GM19099 (cell line): ENCODE results near the gene MICA.

Source experiments
- POLR2A ChIP-seq: IDR thresholded peaks from 3 replicates; pipeline ENCODE4 v1.6.1; 2011; ENCODE audit warnings: low read depth; ENCODE audit not compliant: insufficient read length; ENCODE audit errors: extremely low read depth

Gene MICA

GRCh38 chr6:31375699-31376098 lies 27.7 kb upstream of the MICA start:
- no peak for TF ChIP-seq POLR2A

GRCh38 chr6:31377029-31377428 lies 26.4 kb upstream of the MICA start:
- TF ChIP-seq POLR2A: no peak

DNA sequence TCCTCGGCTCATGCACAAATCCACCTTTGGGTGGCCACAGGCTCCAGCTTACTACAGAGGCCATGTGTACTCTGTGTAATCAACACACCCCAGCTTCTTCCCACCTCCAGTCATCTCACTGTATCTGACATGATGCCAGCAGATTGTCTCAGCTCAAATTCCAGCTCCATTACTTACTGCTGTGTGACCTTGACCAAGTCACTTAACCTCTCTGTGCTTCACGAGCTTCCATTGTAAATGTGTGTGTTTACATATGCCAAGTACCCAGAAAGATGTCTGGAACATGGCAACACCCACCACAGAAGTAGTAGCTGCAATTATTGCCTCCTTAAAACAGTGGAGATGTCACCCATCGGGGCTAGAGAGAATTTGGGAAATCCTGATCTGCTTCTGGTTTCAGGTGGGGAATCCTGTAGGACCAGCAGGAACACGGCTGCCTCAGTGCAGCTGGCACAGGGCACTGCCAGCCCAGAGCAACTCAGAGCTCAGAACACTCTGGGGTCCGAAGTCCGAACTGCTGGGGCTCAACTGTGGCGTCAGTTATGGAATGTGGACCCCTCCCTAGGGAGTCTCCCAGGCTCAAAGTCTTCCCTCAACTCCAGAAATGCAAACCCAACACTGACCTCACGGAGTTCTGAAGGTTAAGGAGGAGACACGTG lies 25.2 kb upstream of the MICA start:
- no peak for TF ChIP-seq POLR2A

DNA sequence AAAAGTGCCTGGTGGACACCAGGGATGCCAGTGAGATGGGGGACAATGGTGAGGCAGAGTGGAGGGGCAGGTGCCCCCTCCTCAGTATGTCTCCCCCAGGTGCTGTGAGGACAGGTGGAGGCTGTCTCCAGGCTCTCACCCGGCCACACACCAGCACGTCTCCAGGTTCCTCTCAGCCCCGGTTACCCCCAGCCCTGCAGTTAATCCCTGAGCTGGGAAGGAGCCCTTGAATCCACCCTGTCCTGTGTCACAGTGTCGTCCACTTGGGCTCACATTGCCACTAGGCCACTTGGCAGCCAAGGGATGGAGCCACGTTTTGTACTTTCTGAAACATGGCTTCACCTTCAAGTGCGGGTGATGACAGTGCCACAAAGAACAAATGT lies 24.7 kb upstream of the MICA start:
- no peak for TF ChIP-seq POLR2A

DNA sequence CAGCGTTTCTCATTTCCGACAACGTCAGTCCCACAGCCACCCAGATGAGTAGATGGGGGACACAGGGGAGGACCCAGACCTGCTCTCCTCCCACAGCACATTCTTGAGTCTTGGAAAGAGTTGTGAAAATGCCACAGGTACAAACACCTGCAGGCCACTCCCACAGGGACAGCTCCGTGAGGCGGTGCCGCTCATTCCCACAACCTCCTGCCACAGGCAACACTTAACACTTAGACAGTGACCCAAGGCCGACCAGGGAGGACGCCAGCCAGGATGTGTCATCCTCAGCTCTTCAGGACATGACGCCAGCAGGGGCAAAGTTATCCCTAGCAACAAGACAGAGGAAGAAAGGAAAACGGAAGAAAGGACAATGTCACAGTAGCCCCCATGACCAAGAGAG lies 23.5 kb upstream of the MICA start:
- no peak for TF ChIP-seq POLR2A

DNA sequence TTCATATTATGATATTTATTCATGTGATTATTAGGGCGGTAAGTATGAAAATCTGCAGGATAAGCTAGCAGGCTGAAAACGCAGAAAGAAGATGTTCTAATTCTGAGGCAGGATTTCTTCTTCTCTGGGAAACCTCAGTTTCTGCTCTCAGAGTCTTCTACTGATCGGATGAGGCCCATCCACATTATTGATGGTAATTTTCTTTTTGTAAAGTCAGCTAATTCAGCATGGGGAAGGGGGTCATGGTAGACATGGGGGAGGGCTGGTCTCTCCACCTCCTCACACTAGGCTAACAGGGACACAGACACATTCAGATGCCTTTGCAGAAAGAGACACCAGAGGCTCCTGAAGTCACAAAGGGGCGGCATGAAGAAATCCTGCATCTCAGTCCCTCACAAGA lies 21.7 kb upstream of the MICA start:
- TF ChIP-seq POLR2A: no peak

GRCh38 chr6:31383149-31383548 lies 20.2 kb upstream of the MICA start:
- no peak for TF ChIP-seq POLR2A

GRCh38 chr6:31385041-31385440 lies 18.4 kb upstream of the MICA start:
- no peak for TF ChIP-seq POLR2A

DNA sequence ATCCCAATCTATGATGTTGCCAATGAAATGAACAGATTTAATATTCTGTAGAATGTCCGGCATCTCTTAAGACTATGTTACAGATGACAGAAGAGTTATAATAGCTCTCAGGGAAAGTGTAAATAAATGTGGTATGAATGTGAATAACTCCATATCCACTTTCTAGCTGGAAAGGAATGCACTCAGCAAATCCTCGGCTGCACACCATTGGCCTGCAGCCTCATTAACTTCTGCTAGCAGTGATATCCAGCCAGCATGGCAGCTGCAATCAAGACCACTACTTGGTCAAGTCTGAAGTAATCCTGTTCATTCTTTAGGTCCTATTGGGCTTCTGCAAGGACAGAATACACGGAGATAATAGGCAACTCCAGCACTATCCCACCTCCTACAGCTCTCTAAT lies 17.3 kb upstream of the MICA start:
- no peak for TF ChIP-seq POLR2A

- no peak for TF ChIP-seq POLR2A
These were observed 16.4 kb upstream of the MICA start for GRCh38 chr6:31386977-31387376.

DNA sequence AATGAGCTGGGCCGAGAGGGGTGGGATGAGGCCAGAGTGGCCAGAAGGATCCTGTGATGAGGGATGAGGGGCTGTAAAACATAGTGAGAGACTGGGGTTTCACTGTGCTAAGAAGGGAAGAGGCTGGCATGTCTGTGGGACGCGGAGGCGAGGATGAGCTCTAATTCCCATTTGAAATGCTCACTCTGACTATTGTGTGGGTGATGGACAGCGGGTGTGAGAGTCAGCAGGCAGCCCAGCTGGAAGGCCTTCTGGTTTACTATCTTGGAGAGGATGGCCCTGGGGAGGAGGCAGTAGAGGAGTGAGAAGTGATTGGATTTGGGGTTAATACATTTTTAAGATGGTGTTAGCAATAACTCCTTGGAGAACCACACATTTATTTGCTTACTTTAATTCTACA lies 9.5 kb upstream of the MICA start:
- TF ChIP-seq POLR2A: no peak

DNA sequence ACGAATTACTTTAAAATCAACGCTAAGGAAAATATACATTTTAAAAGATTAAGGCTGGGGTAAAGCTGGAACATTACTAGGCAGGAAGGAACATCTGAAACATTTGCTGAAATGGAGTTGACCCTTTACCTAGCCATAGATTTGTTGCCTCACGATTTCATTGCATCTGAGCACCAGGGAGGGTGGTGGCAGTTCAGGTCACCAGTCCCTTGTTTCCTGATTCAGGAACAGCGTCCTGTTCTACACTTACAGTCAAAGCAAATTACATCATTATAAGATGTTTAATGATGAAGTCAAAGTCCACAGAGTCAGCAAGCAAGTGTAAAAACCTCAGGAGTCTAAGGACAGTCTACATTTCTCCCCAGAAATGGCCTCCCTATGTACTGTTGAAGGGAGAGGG lies 9.0 kb upstream of the MICA start:
- TF ChIP-seq POLR2A: no peak

- TF ChIP-seq POLR2A: no peak
These were observed 7.6 kb upstream of the MICA start for GRCh38 chr6:31395832-31396231.

GRCh38 chr6:31396422-31397152 lies 6.8 kb upstream of the MICA start:
- no peak for TF ChIP-seq POLR2A

- no peak for TF ChIP-seq POLR2A
These were observed 5.4 kb upstream of the MICA start for GRCh38 chr6:31397901-31398525.
